ENCODE measurements around the gene DHTKD1. TPM values are rescaled to one million over a fixed set of nuclear protein-coding genes. Genes with fewer than 3 reads are reported as not detected.
"Not testable (repeated sequence)": the region's sequence is repeated elsewhere in the genome, so short reads cannot be mapped to it uniquely, and the experiment has no call there.

The DHTKD1 gene
- total RNA-seq, 1 donor from 2014 or later = 27.8 TPM

- no peak for DNase-seq (ENCODE audit: low read depth in 2 of 2)
These were observed 66.9 kb downstream of the DHTKD1 start for GRCh38 chr10:12135631-12136030.

- DNase-seq (ENCODE audit: low read depth in 2 of 2) = no peak
These were observed 71.3 kb downstream of the DHTKD1 start for GRCh38 chr10:12140038-12140437.

DNA sequence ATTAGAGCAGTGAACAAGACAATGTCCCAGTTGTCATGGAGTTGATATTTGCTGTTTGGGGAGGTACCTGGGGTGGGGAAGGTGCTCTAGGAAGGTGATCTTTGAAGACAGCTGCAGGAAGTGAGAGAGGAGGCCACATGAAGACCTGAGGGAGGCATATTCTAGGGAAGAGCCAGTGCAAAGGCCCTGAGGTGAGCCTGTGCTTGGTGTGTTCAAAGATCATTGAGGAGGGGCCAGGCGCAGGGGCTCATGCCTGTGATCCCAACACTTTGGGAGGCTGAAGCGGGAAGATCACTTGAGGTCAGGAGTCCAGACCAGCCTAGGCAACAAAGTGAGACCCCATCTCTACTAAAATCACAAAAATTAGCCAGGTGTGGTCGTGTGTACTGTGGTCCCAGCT lies 75.8 kb downstream of the DHTKD1 start:
- DNase-seq (ENCODE audit: low read depth in 2 of 2) = no peak

- no peak for DNase-seq (ENCODE audit: low read depth in 2 of 2)
These were observed 81.4 kb downstream of the DHTKD1 start for GRCh38 chr10:12150163-12150562.

DNA sequence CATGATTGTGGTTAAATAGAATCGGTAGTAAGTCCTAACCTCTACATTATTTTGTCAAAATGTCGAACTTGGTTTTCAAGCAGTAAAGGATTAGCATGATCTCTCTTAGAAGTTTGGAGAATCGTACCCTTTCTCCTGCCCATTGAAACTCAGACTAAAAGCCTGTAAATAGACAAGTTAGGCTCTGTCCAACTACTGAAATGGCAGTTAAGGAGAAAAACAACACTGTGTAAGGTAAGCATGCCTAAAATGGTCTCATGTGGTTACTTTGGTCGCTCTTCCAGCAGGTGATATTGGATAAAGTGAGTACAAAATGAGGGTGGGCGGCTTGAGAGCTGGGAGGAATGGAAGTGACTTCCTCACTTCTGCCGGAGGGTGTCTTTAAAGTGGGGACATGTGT lies 85.8 kb downstream of the DHTKD1 start:
- no peak for DNase-seq (ENCODE audit: low read depth in 2 of 2)

- no peak for DNase-seq (ENCODE audit: low read depth in 2 of 2)
These were observed 87.8 kb downstream of the DHTKD1 start for GRCh38 chr10:12156367-12157123.

DNA sequence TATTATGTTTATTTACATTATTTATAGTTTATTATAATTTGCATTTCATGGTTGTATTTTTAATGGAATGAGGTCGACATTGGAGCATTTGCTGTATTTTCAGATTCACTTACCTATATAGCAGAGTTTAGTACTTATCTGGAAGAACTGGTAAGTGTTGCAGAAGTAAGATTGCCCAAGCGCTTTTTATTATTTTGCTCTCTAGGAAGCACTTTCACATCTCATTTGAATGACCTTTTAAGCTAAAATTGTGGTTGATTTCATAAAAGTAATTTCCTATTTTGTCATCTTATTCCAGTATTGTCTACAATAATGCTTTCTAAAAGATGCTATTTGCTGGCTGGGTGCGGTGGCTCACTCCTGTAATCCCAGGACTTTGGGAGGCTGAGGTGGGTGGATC lies 89.4 kb downstream of the DHTKD1 start:
- DNase-seq (ENCODE audit: low read depth in 2 of 2) = no peak

DNA sequence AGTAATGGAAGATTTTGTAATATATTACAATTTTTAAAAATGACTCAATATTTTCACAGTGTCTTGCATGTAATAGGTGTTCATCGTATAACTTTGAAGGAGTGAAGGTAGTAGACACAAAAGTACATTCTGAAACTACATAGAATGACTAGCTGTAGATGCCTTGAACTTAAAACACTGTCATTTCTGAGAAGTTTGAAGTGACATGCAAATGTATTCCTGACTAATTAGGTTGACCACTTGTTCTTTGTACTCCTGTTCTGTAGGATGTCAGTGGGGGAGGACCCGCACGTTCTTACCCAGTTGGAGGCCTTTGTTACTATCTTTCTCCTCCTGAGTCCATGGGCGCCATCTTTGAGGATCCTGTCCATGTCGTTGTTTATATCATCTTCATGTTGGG lies 91.9 kb downstream of the DHTKD1 start:
- DNase-seq (ENCODE audit: low read depth in 2 of 2) = no peak

DNA sequence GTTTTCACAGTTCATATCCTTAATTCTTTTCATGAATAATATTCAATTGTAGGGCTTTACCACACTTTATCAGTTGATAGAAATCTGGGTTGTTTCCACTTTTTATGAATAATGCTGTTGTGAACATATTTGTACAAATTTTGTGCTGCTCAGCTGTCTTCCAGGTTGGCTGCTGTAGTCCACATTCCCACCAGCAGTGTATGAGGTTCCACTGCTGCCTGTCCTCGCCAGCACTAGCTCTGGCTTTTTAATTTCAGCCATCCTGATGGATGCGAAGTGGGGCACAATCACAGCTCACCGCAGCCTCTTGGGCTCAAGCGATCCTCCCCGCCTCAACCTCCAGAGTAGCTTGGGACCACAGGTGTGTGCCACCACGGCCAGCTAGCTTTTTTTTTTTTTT lies 94.2 kb downstream of the DHTKD1 start:
- DNase-seq (ENCODE audit: low read depth in 2 of 2) = no peak

- DNase-seq (ENCODE audit: low read depth in 2 of 2) = no peak
These were observed 95.3 kb downstream of the DHTKD1 start for GRCh38 chr10:12164085-12164484.

- DNase-seq (ENCODE audit: low read depth in 2 of 2) = no peak
These were observed 96.3 kb downstream of the DHTKD1 start for GRCh38 chr10:12165036-12165435.

DNA sequence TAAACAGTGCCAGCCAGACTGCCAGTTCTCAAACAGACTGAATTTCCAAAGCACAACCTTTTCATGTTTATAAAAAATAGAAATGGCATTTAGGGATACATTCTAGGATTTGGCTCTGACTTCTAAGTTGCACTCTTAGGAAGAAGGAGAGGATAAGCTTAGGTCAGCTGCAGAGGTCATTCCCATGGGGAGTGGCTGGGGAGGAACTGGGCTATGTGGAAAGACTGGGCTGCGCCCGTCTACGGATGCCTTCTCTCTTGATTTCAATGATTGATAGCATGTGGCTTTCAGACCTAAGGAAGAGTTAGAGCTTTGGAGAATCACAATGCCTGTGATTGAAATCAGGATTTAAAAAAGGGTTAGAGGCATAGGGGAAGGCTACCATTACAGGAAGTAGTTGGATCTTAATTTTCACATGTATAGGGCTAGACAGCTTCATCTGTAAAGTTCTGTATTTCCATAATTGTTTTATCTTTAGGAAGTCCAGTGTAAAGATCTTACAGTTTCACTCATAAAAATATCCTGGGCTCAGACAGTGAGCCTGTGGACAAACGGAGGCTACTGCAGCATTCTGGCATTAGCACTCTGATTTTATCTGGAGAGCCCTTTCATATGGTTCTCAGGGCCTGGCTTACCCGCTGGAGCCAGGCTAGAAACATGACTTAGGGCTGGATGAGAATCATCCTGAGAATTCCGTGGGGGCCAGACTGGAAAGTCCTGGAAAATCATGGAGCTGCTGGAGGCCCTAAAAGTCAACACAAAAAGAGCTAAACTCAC lies 97.4 kb downstream of the DHTKD1 start:
- DNase-seq (ENCODE audit: low read depth in 2 of 2) = no peak

DNA sequence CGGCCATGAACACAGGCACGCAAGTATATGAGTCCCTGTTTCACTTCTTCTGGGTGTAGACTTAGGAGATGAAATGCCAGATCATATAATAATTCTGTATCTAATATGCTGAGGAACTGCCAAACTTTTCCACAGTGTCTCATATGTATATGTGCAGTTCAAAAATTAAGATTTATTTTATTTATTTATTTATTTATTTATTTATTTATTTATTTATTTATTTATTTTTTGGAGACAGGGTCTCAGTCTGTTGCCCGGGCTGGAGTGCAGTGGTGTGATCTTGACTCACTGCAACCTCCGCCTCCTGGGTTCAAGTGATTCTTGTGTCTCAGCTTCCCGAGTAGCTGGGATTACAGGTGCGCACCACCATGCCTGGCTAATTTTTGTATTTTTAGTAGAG lies 102.8 kb downstream of the DHTKD1 start:
- DNase-seq (ENCODE audit: low read depth in 2 of 2) = not testable (repeated sequence)

Other genes starting within 250 kb of the DHTKD1 start
- 5.0 and 7.3 TPM in 2 replicates for gene PROSER2, start 245.6 kb upstream of the DHTKD1 start, total RNA-seq
- gene UPF2, start 26.1 kb upstream of the DHTKD1 start, total RNA-seq = 9.2 and 10.9 TPM in 2 replicates
- gene SEC61A2, start 60.7 kb downstream of the DHTKD1 start, total RNA-seq = 3.5 and 4.2 TPM in 2 replicates
- gene NUDT5, start 126.9 kb downstream of the DHTKD1 start, total RNA-seq = 34.4 and 37.3 TPM in 2 replicates
- gene CDC123, start 127.2 kb downstream of the DHTKD1 start, total RNA-seq = 172 and 185 TPM in 2 replicates

Measured in lung microvascular endothelial cell (primary cell).